Fibroblast of skin of abdomen (primary cell): Measurements from ENCODE around the gene UBE3C.
A peak's percentile ranks its signal among the peaks of the same experiment; 100 is the strongest.

Experiments
- DNase-seq: peaks from one replicate; pipeline ENCODE4 v3.0.0-alpha.2; 2013

The UBE3C gene

DNA sequence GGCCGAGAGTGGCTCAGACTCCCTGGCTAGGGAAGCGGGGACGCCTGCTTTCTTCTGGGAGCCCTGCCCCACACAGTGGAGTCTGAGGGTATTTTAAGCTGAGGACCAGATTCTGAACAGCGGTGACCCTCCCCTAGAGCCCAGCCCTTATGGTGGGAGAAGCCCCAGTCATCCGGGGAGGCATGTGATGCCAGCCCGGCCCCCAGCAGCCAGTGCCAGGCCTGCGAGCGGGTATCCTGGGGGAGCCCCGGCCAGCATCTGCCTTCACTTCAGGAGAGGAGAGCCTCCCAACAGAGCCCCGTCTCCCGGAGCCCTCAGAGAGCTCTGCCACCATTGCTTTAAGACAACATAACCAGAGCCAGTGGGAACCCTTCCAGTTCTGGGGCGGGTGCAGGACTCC is 156.6 kb downstream of the UBE3C start:
- no peak for DNase-seq

DNA sequence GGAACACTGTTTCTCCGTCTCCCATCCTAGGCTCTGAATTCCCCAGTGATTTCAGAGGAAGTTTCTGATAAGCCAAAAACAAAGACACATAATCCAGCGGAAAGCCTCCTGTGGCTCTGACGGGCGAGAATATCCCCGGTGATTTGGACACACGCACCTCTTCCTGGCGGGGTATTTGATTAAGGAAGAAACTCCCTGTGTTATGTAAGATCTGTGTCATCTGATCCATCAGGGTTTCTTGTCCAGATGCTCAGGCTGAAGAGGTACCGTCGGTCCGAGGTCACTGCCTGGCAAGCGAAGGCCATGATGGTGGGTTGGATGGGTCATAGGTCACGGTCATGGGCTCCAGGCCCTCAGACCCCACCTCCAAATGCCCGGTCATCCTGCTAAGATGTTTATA is 158.5 kb downstream of the UBE3C start:
- no peak for DNase-seq

DNA sequence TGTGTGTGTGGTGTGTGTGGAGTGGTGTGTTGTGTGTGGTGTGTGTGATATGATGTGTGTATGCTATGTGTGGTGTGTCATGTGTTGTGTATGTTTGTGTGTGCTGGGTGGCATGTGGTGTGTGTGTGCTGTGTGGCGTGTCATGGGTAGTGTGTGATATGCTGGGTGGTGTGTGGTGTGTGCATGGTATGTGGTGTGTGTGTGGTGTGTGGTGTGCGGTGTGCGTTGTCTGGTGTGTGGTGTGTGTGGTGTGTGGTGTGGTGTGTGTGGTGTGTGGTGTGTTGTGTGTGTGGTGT is 160.5 kb downstream of the UBE3C start:
- DNase-seq = no peak

DNA sequence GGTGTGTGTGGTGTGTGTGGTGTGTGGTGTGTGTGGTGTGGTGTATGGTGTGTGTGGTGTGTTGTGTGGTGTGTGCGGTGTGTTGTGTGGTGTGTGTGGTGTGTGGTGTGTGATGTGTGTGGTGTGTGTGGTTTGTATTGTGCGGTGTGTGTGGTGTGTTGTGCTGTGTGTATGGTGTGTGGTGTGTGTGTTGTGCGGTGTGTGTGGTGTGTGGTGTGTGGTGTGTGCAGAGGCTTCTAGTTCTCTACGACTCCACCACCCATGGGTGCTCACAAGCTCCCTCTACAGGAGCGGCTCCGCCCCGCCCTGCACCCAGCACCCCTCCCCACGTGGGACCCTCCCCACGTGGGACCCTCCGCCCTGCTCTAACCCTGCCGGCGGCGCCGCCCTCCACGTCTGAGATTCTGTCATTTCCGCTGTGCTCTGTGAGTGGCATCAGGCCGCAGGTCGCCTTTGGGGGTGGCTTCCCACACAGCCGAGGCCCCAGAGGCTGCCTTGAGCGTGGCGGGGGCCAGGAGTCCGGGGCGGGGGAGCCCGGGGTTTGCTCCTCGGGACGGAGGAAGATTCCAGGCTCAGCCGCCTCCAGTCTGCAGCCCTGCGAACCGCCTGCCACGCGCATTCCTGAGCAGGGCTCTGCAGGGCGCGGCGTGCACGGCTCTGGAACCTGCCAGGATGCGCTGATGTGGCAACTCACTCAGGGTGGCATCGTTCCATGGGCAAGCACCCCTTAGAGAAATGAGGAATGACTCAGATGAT is 161.1 kb downstream of the UBE3C start:
- no peak for DNase-seq

DNA sequence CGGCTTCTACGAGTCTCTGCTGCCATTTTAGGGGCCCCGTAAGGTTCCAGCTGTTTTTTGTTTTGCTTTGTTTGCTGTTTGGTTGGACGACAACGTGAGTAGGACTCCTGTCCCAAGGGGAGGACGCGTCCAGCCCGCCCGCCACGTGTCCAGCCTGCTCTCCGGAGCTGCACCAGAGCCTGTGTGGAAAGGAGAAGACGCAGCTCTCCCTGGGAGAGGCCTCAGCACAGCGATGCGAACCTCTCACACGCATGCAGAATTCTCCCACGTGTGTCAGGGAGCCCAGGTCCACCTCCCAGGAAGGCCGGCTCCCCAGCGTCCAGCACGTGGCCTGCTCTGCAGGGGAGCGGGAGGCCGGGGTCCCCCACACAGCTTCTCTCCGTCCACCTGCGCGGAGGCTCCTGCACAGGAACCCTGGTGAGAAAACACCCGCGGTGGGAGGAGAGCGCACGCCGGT is 161.7 kb downstream of the UBE3C start:
- DNase-seq = no peak

DNA sequence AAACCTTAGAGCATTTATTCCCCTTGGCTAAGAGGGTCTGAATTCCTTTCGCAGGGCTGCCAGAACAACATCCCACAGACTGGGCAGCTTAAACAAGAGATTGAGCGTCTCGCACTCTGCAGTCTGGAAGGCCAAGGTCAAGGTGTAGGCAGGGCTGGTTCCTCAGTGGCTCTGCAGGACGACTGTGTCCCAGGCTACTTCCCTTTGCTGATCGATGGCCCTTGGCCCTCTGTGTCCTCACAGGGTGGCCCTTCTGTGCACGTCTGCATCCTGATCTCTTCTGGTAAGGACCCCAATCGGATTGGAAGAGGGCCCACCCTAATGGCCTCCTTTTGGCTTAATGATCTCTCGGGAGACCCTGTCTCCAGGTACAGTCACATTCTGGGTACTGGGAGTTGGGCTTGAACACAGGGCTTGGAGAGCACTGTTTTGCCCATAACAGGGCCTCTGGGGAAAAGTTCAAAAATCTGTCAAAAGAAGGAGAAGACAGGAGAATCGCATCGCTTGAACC is 162.9 kb downstream of the UBE3C start:
- no peak for DNase-seq

DNA sequence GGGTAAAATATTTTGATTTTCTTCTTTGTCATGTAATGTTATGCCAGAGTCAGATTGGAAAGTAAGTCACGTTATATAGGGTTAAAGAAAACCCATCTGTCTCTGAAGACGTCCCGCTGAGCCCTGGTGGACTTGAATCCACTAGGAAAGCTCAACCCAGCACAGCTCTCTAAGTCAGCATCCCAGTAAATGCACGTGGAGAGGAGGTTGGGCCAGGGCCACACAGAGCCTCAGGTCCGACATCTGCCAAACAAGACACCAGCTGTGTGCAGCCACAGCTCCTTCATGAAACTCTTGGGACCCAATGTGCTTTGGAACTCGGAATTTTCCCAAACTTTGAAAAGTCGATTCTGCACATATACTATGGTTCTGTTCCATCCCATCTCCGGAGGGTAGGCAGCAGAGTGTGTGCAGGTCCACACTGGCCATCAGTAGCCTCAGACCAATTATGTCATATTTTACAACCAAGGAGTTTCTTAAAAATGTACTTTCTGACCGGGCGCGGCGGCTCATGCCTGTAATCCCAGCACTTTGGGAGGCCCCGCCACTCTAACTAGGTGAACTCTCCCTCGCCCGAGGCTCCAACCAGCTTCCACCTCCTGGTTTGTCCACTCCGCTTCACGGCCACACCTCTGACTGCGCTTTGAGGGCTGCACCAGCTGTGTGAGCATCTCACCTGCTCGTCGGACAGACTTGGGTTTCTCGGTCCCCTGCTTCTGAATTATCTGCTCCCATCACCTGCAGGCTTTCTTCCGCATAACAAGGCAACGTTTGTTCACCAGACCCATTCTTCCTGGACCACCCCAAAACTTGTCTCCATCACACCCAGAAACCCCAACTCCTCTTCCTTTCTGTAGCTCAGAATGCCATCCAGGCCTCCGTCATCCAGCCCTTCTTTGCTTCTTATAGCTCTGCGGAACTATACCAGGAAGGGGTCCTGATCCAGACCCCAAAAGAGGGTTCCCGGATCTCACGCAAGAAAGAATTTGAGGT is 168.4 kb downstream of the UBE3C start:
- DNase-seq = no peak

DNA sequence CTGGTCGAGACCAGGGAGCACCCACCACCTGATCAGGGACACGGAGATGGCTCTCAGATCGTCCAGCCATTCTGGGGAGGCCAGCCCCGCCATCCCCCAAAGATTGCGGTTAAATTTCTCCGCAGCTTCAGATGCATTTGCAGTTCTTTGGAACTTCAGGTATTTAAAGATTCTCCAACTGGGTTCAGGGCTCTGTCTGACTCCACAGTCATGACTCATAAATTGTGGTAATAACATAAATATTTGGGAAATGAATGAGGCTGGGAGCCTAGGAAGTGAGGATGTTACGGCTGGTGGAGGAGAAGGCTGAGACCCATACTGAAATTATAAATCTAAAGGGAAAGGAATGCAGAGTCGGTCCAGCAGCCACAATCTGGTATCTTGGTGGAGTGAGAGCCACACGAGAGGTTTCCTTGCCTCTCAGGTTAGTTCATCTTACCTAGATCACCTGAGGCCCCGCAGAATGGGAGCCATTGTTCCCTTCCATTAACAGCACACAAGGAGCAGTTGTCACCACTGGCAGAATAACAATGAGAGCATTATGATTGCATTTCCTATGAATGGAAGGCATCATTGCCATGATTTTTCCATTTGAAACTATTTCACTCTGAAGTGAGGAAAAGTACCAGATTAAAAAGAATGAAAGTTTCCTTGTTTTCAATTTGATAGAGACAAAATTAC is 171.4 kb downstream of the UBE3C start:
- DNase-seq = peak; percentile 98

DNA sequence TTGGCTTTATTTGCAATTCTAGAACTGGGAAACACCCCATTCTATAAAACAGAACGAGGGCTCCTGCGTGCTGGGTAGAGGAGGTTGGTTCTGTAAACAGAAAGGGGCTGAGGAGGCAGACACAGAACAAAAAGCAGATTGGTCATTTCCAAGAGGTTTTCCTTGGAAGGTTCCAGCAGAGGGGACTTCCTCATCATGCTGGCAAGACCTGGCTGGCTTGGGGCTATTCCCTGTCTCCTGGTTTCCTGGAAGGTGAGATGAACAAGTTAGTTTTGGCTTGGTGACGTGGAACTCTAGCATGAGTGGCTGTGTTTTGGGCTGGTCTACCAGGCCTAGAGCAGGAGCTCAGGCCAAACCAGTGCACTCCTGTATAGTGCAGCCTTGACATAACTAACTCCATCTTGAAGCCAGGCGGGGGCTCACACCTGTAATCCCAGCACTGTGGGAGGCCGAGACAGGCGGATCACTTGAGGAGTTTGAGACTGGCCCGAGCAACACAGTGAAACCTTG is 172.0 kb downstream of the UBE3C start:
- DNase-seq = no peak

DNA sequence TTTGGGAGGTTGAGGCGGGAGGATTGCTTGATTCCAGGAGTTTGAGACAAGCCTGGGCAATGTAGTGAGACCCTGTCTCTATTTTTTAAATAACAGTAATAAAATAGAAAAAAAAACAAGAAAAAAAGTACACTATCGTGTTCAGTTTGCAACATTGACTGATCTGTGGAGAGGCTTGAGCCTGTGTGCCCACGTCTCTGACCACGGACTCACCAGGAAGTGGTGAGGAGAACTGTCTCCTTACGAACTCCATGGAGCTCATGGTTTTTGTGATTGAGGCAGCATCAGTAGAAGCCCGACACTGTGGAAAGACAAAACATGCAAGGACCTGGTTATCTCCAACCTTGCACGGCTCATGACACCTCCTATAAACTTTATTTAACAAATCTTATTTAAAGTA is 174.2 kb downstream of the UBE3C start:
- no peak for DNase-seq

DNA sequence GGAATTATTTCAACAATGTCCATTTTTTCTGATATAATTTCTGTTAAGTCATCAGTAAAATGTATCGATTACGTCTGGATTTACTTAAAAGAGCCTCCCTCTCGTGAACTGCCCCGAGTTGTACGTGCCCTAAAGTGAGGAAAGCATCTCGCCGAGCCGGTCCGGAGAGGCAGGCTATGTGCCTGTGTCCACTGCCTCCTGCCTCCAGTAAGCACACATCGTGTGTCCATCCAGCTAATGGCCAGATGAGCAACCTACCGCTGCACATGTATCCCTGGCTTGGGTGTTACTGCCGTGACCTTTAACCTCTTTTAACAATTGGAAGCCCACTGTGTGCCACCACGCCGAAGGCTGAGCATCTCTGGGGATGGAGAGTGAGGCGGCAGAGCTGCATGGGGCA is 174.9 kb downstream of the UBE3C start:
- DNase-seq = no peak

DNA sequence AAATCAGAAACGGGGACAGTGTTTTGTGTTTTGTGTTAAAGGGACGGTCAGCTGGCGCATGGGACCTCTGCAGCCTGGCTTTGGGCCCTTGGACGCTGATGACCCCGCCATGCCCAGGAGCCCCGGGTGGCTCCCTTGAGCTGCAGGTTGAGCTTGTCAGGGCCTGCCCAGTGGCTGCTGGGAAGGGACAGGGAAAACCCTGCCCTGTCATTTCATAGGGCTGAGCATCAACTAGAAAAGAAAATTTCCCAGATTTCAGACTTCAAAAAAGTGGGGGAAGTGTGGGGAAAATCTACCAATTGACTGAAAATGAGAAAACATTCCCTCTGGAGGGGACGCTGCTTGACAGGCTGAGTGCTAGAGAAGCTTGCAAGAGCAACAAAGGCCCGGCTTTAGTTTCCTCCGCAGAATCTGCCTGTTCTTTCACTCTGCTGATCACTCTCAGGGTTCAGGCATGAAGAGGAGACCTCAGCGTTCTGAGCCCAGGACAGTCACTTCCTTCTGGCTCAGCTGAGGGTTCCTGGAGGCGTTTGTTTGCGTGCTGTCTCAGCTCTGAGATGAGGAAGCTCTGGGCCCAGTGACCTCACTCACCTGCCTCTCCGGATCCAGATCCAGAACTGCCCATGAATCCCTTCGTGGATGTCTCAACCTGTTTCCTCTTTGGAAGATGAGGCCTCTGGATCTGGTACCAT is 179.4 kb downstream of the UBE3C start:
- DNase-seq = no peak
